NB4 (cell line): ENCODE measurements around the gene MANEA.
"Not testable (repeated sequence)": the region's sequence is repeated elsewhere in the genome, so short reads cannot be mapped to it uniquely, and the experiment has no call there.

Experiments
- POLR2A ChIP-seq: IDR thresholded peaks from 2 replicates; pipeline ENCODE4 v1.6.1; 2011; ENCODE audit warnings: mild to moderate bottlenecking; ENCODE audit not compliant: insufficient read length; ENCODE audit errors: extremely low read depth
- TF ChIP-seq, protein P1 (sequence below): IDR thresholded peaks from one replicate; pipeline ENCODE4 v1.5.1; 2012; ENCODE audit warnings: low read depth, low read length

DNA sequence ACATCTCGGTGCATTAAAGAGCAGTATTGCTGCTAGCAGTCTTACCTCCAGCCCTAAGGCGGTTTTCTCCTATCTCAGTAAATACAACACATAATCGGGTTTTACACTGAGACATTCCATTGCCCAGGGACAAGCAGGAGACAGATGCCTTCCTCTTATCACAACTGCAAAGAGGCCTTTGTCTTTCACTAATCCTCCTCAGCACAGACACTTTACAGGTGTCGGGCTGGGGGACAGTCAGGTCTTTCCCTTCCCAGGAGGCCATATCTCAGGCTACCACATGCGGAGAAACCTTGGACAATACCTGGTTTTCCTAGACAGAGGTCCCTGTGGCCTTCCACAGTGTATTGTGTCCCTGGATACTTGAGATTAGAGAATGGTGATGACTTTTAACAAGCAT lies 16.4 kb upstream of the MANEA start:
- TF ChIP-seq, protein P1, sequence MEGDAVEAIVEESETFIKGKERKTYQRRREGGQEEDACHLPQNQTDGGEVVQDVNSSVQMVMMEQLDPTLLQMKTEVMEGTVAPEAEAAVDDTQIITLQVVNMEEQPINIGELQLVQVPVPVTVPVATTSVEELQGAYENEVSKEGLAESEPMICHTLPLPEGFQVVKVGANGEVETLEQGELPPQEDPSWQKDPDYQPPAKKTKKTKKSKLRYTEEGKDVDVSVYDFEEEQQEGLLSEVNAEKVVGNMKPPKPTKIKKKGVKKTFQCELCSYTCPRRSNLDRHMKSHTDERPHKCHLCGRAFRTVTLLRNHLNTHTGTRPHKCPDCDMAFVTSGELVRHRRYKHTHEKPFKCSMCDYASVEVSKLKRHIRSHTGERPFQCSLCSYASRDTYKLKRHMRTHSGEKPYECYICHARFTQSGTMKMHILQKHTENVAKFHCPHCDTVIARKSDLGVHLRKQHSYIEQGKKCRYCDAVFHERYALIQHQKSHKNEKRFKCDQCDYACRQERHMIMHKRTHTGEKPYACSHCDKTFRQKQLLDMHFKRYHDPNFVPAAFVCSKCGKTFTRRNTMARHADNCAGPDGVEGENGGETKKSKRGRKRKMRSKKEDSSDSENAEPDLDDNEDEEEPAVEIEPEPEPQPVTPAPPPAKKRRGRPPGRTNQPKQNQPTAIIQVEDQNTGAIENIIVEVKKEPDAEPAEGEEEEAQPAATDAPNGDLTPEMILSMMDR, result not testable (repeated sequence)
- TF ChIP-seq POLR2A, result not testable (repeated sequence)
